ENCODE measurements around the gene ARG1. TPM values are rescaled to one million over a fixed set of nuclear protein-coding genes. Genes with fewer than 3 reads are reported as not detected.

The ARG1 gene
- total and polyA plus RNA-seq, 2 of the 4 experiments (the other 2 are of a cell fraction) = not detected

GRCh38 chr6:131551902-131552301 is 21.1 kb upstream of the ARG1 start:
- H4K91ac ChIP-seq (ENCODE audit: insufficient read depth, low read depth, low read length) = no peak overlapping the region
- no peak overlapping the region for H2AK5ac ChIP-seq (ENCODE audit: low read depth, low read length)
- H2BK15ac ChIP-seq (ENCODE audit: low read depth, low read length) = no peak overlapping the region
- no peak overlapping the region for H2BK20ac ChIP-seq (ENCODE audit: low read depth, low read length)
- H3K9me1 ChIP-seq (ENCODE audit: insufficient read depth, low read length) = no peaks in the 10 kb centered on the region
- dilution Hi-C loops (cut with HindIII; ENCODE audit: low sequenced_read_pairs, unreplicated experiment) = no loop called here
- no CpG with 5 or more reads among the region's 4 CpGs for WGBS, 2 experiments (ENCODE audit: extremely low coverage in 2 of 2, insufficient read length in 1 of 2)
- H3K4me1 ChIP-seq (ENCODE audit: control insufficient read depth, insufficient read depth, low read length) = no peaks in the 10 kb centered on the region
- no peaks in the 10 kb centered on the region for H4K20me1 ChIP-seq (ENCODE audit: insufficient read depth, low read length)
- no peaks in the 10 kb centered on the region for H3K36me3 ChIP-seq (ENCODE audit: control insufficient read depth, insufficient read depth, low read length)
- no peak overlapping the region for H4K5ac ChIP-seq (ENCODE audit: low read depth, low read length)
- H2BK5ac ChIP-seq (ENCODE audit: low read depth, low read length, poor library complexity, severe bottlenecking) = no peak overlapping the region
- no peak for DNase-seq
- H4K8ac ChIP-seq (ENCODE audit: low read depth in 2 of 2, low read length in 2 of 2) = no peak overlapping the region
- no peak overlapping the region for H3K9ac ChIP-seq (ENCODE audit: low read depth, low read length)
- ATAC-seq (ENCODE audit: low read depth) = no peak
- H3K4ac ChIP-seq (ENCODE audit: low read depth, low read length) = no peak overlapping the region
- H3K27ac ChIP-seq (ENCODE audit: insufficient read depth, low read length) = no peak overlapping the region
- H3K56ac ChIP-seq (ENCODE audit: extremely low read depth, insufficient read depth, low read length) = no peak overlapping the region
- no peak overlapping the region for H3K18ac ChIP-seq (ENCODE audit: low read depth, low read length)
- no TSS peak for BruUV-seq (replicated peaks)
- in situ Hi-C loops (cut with MboI; ENCODE audit: low sequenced_read_pairs) = no loop called here
- H3K27me3 ChIP-seq (ENCODE audit: control insufficient read depth, insufficient read depth, low read length) = peaks cover 13% of the 10 kb centered on the region
- H3K4me3 ChIP-seq (ENCODE audit: insufficient read depth, low read depth, low read length) = no peak overlapping the region
- H2AFZ ChIP-seq (replicated peaks; ENCODE audit: low read length, poor library complexity) = no peak overlapping the region
- H3K14ac ChIP-seq (replicated peaks; ENCODE audit: low read depth, low read length) = no peak overlapping the region
- H3K23ac ChIP-seq (ENCODE audit: low read depth, low read length) = no peak overlapping the region
- intact Hi-C loops (cut with micrococcal nuclease) = no loop called here
- no peak overlapping the region for H2BK120ac ChIP-seq (ENCODE audit: low read depth, low read length)
- no peak overlapping the region for H3K4me2 ChIP-seq (ENCODE audit: low read depth, low read length)
- ChIA-PET CTCF (interaction anchor here (0.7 kb wide), 1 partner anchor 1985 kb away, joined by 4 read pairs; no protein-coding TSS in a partner anchor), POLR2A (ENCODE audit: unreplicated experiment) (interaction anchor here (0.5 kb wide), 1 partner anchor 61 kb away, joined by 3 read pairs; no protein-coding TSS in a partner anchor)
- TF ChIP-seq NFE2L2 (IDR thresholded peaks at IDR 0.05; ENCODE audit: low read depth, low read length) = no peak
- TF ChIP-seq RCOR1 (IDR thresholded peaks at IDR 0.05; ENCODE audit: insufficient replicate concordance, low read length) = no peak
- TF ChIP-seq POLR2A (IDR thresholded peaks at IDR 0.05; ENCODE audit: low read depth, low read length) = no peak
- no peak for TF ChIP-seq USF2 (IDR thresholded peaks at IDR 0.05; ENCODE audit: low read depth, low read length)
- TF ChIP-seq MAFK (IDR thresholded peaks at IDR 0.05; ENCODE audit: low read depth, low read length) = no peak
- no peak for TF ChIP-seq CEBPB (IDR thresholded peaks at IDR 0.05; ENCODE audit: low read depth, low read length)
- no peak for TF ChIP-seq RAD21 (IDR thresholded peaks at IDR 0.05; ENCODE audit: low read length)
- no peaks in the 10 kb centered on the region for H3K9me3 ChIP-seq (ENCODE audit: control insufficient read depth, insufficient read depth, low read length)
- no peak overlapping the region for H2AK9ac ChIP-seq (replicated peaks; ENCODE audit: low read depth, low read length, poor library complexity)
- no peaks in the 10 kb centered on the region for H3K79me1 ChIP-seq (ENCODE audit: low read depth in 1 of 2, low read length in 2 of 2)
